Neural progenitor cell (in vitro differentiated cells): Measurements from ENCODE around the gene ZMYND8. TPM values are rescaled to one million over a fixed set of nuclear protein-coding genes. Genes with fewer than 3 reads are reported as not detected.

ENCODE experiments used
- DNase-seq: peaks from one replicate; pipeline ENCODE4 v3.0.0-alpha.2; 2016; ENCODE audit warnings: low spot score
- H2AFZ ChIP-seq: fragments of 200-600 bp; sonication (generic); replicated peaks from 2 replicates; pipeline ENCODE4 v1.6.1; 2016; ENCODE audit warnings: antibody characterized with exemption
- H3F3A ChIP-seq: fragments of 200-600 bp; sonication (generic); 2 replicates; pipeline ENCODE4 v1.6.1; 2016; ENCODE audit warnings: antibody characterized with exemption, low read depth
- H3K27ac ChIP-seq: fragments of 200-600 bp; sonication (generic); 2 replicates; pipeline ENCODE4 v1.5.1; 2016; ENCODE audit warnings: mild to moderate bottlenecking
- H3K27me3 ChIP-seq: fragments of 200-600 bp; sonication (generic); 2 replicates; pipeline ENCODE4 v1.6.1; 2016; ENCODE audit warnings: mild to moderate bottlenecking, moderate library complexity
- H3K36me3 ChIP-seq: fragments of 200-600 bp; sonication (generic); 2 replicates; pipeline ENCODE4 v1.5.1; 2016
- H3K4me1 ChIP-seq: fragments of 200-600 bp; sonication (generic); 2 replicates; pipeline ENCODE4 v1.6.1; 2016; ENCODE audit warnings: mixed run types
- H3K4me2 ChIP-seq: fragments of 200-600 bp; sonication (generic); 2 replicates; pipeline ENCODE4 v1.6.1; 2016
- H3K4me3 ChIP-seq: fragments of 200-600 bp; sonication (generic); 2 replicates; pipeline ENCODE4 v1.5.1; 2016
- H3K79me2 ChIP-seq: fragments of 200-600 bp; sonication (generic); 2 replicates; pipeline ENCODE4 v1.6.1; 2016; ENCODE audit warnings: low read depth
- H3K9ac ChIP-seq: fragments of 200-600 bp; sonication (generic); 2 replicates; pipeline ENCODE4 v1.6.1; 2016
- H3K9me3 ChIP-seq: fragments of 200-600 bp; sonication (generic); 2 replicates; pipeline ENCODE4 v1.5.1; 2016; ENCODE audit warnings: low read depth
- H4K20me1 ChIP-seq: fragments of 200-600 bp; sonication (generic); 2 replicates; pipeline ENCODE4 v1.6.1; 2016; ENCODE audit warnings: low read depth
- H3K27ac Mint-ChIP-seq: 3 replicates; pipeline ENCODE4 v1.8.0; 2021; ENCODE audit warnings: mixed read lengths
- H3K27me3 Mint-ChIP-seq: 2 replicates; pipeline ENCODE4 v1.8.0; 2022; ENCODE audit warnings: low read depth, mild to moderate bottlenecking, inconsistent platforms, moderate library complexity, mixed read lengths; ENCODE audit not compliant: insufficient read depth
- H3K36me3 Mint-ChIP-seq: 3 replicates; pipeline ENCODE4 v1.8.0; 2021; ENCODE audit warnings: mixed read lengths
- H3K4me1 Mint-ChIP-seq: 3 replicates; pipeline ENCODE4 v1.8.0; 2021; ENCODE audit warnings: mixed read lengths
- H3K4me3 Mint-ChIP-seq: 3 replicates; pipeline ENCODE4 v1.8.0; 2021; ENCODE audit warnings: mild to moderate bottlenecking, moderate library complexity, mixed read lengths
- H3K9me3 Mint-ChIP-seq: 3 replicates; pipeline ENCODE4 v1.8.0; 2020; ENCODE audit warnings: mixed read lengths
- EZH2 ChIP-seq: fragments of 200-600 bp; sonication (generic); IDR thresholded peaks from 2 replicates; pipeline ENCODE4 v1.6.1; 2017; ENCODE audit warnings: antibody characterized with exemption, mild to moderate bottlenecking, moderate library complexity
- EZH2phosphoT487 ChIP-seq: fragments of 200-600 bp; sonication (generic); IDR thresholded peaks from 2 replicates; pipeline ENCODE4 v1.6.1; 2017; ENCODE audit warnings: antibody characterized with exemption
- total RNA-seq: library from RNA; depleted of rRNA; stranded (reverse); fragments of >200 nt; gene quantifications from 2 replicates; pipeline ENCODE4 v1.2.3, GENCODE V29; 2015; ENCODE audit warnings: low replicate concordance
- TF ChIP-seq, protein P1 (sequence below): fragments of 200-600 bp; sonication (generic); IDR thresholded peaks from 2 replicates; pipeline ENCODE4 v1.5.1; 2017; ENCODE audit warnings: antibody characterized with exemption, mild to moderate bottlenecking

ZMYND8 gene
- total RNA-seq, 1 donor from 2014 or later, result 59.4 TPM

- Mint-ChIP-seq H3K36me3 (peaks cover 21% of the 10 kb centered on the region), H3K9me3 (no peaks in the 10 kb centered on the region), H3K4me1 (peaks cover 50% of the 10 kb centered on the region), H3K27ac (peak overlapping the region; percentile 43), H3K27me3 (peaks cover 2% of the 10 kb centered on the region), H3K4me3 (no peak overlapping the region)
- TF ChIP-seq EZH2 (no peak), EZH2phosphoT487 (no peak)
- TF ChIP-seq, protein P1, sequence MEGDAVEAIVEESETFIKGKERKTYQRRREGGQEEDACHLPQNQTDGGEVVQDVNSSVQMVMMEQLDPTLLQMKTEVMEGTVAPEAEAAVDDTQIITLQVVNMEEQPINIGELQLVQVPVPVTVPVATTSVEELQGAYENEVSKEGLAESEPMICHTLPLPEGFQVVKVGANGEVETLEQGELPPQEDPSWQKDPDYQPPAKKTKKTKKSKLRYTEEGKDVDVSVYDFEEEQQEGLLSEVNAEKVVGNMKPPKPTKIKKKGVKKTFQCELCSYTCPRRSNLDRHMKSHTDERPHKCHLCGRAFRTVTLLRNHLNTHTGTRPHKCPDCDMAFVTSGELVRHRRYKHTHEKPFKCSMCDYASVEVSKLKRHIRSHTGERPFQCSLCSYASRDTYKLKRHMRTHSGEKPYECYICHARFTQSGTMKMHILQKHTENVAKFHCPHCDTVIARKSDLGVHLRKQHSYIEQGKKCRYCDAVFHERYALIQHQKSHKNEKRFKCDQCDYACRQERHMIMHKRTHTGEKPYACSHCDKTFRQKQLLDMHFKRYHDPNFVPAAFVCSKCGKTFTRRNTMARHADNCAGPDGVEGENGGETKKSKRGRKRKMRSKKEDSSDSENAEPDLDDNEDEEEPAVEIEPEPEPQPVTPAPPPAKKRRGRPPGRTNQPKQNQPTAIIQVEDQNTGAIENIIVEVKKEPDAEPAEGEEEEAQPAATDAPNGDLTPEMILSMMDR, result no peak
- no peaks in the 10 kb centered on the region for H3K9me3 ChIP-seq
- peaks cover 4% of the 10 kb centered on the region for H3K4me1 ChIP-seq
- H2AFZ ChIP-seq, result no peak overlapping the region
- H3K4me3 ChIP-seq, result no peak overlapping the region
- no peaks in the 10 kb centered on the region for H3K36me3 ChIP-seq
- peak overlapping the region; percentile 45 for H3K27ac ChIP-seq
- H3K4me2 ChIP-seq, result no peak overlapping the region
- no peaks in the 10 kb centered on the region for H3K27me3 ChIP-seq
- no peak for DNase-seq
- peaks cover 100% of the 10 kb centered on the region for H3K79me2 ChIP-seq
- H3K9ac ChIP-seq, result no peak overlapping the region
- H4K20me1 ChIP-seq, result peaks cover 89% of the 10 kb centered on the region
- peaks cover 27% of the 10 kb centered on the region for H3F3A ChIP-seq
Measured at GRCh38 chr20:47326658-47327268, 29.7 kb downstream of the ZMYND8 start.

DNA sequence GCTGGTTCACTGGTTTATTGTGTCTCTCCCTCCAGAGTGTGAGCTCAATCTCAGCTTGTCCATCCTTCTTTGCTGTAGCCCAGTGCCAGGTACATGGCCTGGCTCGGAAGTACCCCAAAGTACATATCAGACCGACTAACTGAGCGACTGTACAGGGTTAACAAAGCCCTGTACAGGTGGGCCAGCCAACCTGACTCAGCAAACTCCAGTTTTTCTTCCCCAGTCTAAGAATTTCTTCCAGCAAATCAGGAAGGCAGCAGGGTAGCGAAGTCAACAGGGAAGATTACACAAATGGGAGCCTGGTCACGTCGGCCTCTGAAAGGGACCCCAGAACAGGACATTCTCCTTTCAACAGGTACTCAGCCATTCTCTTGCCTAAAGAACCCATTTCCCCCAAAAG lies 31.3 kb downstream of the ZMYND8 start:
- peaks cover 100% of the 10 kb centered on the region for H3K79me2 ChIP-seq
- peaks cover 2% of the 10 kb centered on the region for H3K27me3 Mint-ChIP-seq

GRCh38 chr20:47320990-47321805 lies 35.3 kb downstream of the ZMYND8 start:
- Histone ChIP-seq H3F3A (peaks cover 79% of the 10 kb centered on the region), H3K36me3 (no peaks in the 10 kb centered on the region), H2AFZ (no peak overlapping the region), H3K27ac (peak overlapping the region; percentile 97), H3K9me3 (no peaks in the 10 kb centered on the region), H3K27me3 (no peaks in the 10 kb centered on the region), H3K9ac (no peak overlapping the region), H3K4me3 (no peak overlapping the region), H3K4me2 (no peak overlapping the region), H3K4me1 (peaks cover 50% of the 10 kb centered on the region), H4K20me1 (peaks cover 95% of the 10 kb centered on the region), H3K79me2 (peaks cover 100% of the 10 kb centered on the region)
- no peak for DNase-seq
- Mint-ChIP-seq H3K9me3 (no peaks in the 10 kb centered on the region), H3K4me1 (peaks cover 73% of the 10 kb centered on the region), H3K4me3 (no peak overlapping the region), H3K36me3 (peaks cover 6% of the 10 kb centered on the region), H3K27me3 (peaks cover 3% of the 10 kb centered on the region), H3K27ac (peak overlapping the region; percentile 98)
- TF ChIP-seq, protein P1, result no peak
- no peak for TF ChIP-seq EZH2phosphoT487
- no peak for TF ChIP-seq EZH2

More for the DNA sequence above, 31.3 kb downstream of the ZMYND8 start:
- no peak for DNase-seq
- Histone ChIP-seq H3K9ac (no peak overlapping the region), H3K4me3 (no peak overlapping the region), H3K4me1 (peaks cover 14% of the 10 kb centered on the region), H3K27ac (no peak overlapping the region), H3F3A (peaks cover 42% of the 10 kb centered on the region), H3K27me3 (no peaks in the 10 kb centered on the region), H2AFZ (no peak overlapping the region), H4K20me1 (peaks cover 89% of the 10 kb centered on the region), H3K36me3 (no peaks in the 10 kb centered on the region), H3K9me3 (no peaks in the 10 kb centered on the region), H3K4me2 (no peak overlapping the region)
- no peak overlapping the region for H3K27ac Mint-ChIP-seq
- peaks cover 15% of the 10 kb centered on the region for H3K36me3 Mint-ChIP-seq
- H3K4me3 Mint-ChIP-seq, result no peak overlapping the region
- no peaks in the 10 kb centered on the region for H3K9me3 Mint-ChIP-seq
- peaks cover 50% of the 10 kb centered on the region for H3K4me1 Mint-ChIP-seq
- no peak for TF ChIP-seq EZH2
